HG02870 (cell line): ENCODE data around the gene FZD8.

ENCODE experiments used
- ATAC-seq: cut with Tn5 transposase; IDR thresholded peaks from one replicate; pipeline ENCODE4 v1.9.1; 2021; ENCODE audit warnings: mild to moderate bottlenecking, moderate library complexity; ENCODE audit not compliant: unreplicated experiment

The FZD8 gene

DNA sequence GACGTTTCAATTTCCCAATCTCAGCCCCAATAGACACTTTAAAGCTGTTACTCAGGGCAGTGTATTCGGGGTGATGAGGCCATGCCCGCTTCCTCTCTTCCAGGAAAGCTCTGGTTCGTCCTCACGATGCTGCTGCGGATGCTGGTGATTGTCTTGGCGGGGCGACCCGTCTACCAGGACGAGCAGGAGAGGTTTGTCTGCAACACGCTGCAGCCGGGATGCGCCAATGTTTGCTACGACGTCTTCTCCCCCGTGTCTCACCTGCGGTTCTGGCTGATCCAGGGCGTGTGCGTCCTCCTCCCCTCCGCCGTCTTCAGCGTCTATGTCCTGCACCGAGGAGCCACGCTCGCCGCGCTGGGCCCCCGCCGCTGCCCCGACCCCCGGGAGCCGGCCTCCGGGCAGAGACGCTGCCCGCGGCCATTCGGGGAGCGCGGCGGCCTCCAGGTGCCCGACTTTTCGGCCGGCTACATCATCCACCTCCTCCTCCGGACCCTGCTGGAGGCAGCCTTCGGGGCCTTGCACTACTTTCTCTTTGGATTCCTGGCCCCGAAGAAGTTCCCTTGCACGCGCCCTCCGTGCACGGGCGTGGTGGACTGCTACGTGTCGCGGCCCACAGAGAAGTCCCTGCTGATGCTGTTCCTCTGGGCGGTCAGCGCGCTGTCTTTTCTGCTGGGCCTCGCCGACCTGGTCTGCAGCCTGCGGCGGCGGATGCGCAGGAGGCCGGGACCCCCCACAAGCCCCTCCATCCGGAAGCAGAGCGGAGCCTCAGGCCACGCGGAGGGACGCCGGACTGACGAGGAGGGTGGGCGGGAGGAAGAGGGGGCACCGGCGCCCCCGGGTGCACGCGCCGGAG lies 34.4 kb downstream of the FZD8 start:
- ATAC-seq: no peak

DNA sequence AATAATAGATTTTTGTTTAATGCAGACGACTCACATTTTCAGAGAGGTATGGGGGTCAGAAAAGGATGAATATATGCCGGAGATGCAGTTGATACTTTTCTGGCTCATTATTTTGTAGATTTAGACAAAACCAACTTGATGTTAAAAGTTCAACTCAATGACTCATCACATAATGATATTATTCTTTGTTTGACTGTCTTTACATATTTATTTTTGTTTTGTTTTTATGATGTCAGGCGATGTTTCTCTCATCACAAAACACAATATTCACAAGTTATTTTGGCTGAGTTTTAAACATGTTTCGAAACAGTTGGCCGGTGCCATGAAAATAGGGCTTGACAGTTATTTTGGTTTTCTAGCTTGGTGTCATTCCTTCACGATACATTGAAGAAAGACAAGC lies 35.7 kb downstream of the FZD8 start:
- ATAC-seq: no peak

DNA sequence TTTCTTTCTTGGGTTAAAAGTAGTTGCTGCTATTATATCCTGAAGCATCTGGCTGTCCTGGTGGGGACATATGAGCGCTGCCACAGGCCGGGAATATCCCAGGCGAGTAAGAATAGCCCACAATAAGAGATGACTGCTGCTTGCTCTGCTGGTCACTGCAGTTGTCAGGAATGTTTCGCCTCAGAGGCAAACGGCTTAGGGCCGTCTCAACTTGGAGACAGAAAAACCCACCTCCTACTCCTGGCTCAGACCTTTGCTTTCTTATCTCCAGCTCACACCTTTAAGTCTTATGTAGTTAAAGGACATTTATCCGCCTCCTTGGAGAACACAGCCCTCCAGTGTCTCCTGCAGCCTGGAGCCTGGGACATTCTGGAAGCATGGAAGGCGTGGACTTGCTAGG lies 36.9 kb downstream of the FZD8 start, which contains the start of gene GJD4:
Gene GJD4 (plus strand): TSS at position 151 of the 400 bp plus-strand sequence. CDS start 227 bp downstream, at position 378.
- no peak for ATAC-seq

DNA sequence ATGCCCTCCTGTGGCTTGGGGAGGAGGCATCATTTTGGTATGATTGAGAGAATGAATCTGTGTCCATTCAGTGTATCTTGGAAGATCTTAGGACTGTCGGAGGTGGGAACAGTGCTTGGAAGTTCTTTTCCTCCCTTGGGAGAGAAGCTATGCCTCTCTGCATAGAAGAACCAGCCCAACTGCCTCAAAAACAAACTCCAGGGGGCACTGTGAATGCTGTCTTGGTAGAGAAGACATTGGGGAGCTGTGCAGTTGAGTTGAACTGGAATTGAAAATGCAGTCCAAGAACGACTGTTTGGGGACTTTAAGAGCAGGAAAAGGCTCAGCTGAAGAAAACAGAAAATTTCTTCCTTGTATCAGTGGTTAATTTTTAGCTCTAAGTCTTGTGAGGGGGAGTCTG lies 41.9 kb downstream of the FZD8 start:
- no peak for ATAC-seq

DNA sequence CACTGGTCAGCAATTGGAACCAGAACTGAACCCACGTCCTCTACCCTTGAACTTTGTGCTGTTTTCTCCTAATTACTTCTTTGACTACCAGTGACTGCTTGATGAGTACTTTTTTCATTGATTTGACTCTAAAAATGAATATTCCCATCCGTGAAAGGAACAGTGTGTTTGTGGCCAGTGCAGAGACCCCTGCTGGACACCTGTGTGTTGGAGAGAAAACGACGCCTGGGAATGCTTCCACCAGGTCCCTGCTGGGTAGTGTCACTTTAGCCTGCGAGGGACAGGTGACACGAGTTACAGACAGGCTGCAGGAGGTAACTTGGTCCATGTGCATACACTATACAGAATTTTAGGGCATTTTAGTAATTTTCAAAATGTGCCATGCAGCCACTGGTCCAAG lies 43.7 kb downstream of the FZD8 start:
- ATAC-seq: no peak

DNA sequence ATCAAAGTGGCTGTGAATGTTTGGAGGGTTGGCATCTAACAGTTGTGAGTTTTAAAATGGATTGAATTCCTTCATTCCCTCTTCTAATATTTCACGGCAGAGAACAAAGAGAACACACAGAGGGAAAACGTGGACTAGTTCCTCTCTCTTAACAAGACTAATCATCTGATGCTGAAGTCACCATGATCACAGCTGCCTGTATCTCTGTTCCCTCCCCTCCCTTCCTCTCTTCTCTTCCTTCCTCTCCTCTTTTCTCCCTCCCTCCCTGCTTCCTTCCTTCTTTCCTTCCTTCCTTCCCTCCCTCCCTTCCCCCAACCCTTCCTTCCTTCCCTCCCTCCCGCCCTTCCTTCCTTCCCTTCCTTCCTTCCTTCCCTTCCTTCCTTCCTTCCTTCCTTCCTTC lies 47.0 kb downstream of the FZD8 start:
- no peak for ATAC-seq

DNA sequence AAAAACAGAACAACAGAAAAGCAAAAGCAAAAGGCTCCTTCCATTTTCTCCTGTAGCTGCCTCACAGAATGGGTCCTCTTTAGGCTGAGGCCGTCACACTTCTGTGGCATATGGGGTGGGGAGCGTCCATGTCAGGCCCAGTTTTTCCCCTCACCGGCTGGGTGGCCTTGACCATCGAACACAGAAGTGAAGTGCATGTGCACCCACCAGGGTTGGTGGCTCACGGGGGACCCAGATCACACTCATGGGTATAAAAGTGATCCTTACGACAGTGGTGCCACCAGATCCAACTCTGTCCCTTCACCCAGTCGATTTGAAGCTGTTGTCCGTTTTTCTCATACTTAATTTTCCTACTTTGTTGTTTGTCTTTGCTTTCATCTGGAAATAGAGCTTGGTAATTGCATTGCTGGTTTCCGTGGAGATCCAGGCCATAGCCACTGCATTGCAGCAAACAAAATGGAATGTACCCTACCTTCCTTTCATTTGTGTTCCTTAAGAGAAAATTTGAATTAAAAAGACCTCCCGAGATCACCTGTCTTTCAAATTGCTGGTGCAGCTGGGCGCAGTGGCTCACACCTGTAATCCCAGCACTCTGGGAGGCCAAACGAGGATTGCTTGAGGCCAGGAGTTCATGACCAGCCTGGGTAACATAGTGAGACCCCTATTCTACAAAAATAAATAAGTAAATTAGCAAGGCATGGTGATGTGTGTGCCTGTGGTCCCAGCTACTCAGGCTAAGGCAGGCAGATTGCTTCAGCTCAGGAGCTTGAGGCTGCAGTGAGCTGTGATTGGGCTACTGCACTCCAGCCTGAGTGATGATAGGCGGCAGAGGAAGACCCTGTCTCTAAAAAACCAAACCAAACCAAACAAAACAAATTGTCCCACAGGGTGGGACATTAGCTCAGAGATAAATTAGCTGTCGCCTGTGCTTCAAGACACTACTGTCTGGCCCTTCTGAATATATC lies 47.7 kb downstream of the FZD8 start:
- no peak for ATAC-seq

GRCh38 chr10:35592441-35592840 lies 49.7 kb downstream of the FZD8 start:
- no peak for ATAC-seq

DNA sequence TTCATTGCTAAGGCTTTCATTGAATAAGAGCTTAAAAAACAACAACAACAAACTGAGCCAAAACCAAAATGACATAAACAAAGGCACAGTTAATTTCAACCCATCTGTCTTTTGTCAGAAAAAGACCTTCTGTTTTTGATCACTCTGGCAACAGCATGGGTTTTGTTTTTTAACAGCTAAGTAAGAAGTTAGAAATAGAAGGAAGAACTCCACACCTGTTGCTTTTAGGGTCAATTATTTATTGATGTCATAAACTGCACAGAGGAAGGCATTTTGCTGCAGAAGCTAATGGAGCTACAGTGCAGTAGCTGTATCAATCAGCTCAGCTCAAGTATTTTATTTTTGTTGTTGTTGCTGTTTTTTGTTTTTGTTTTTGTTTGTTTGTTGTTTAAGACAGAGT lies 53.3 kb downstream of the FZD8 start:
- ATAC-seq: no peak
